GM19328 (cell line): ENCODE results near the gene NTSR1.
"Not testable (repeated sequence)": the region's sequence is repeated elsewhere in the genome, so short reads cannot be mapped to it uniquely, and the experiment has no call there.

ENCODE experiments used
- ATAC-seq: cut with Tn5 transposase; IDR thresholded peaks from one replicate; pipeline ENCODE4 v1.9.1; 2021; ENCODE audit warnings: mild to moderate bottlenecking, moderate library complexity; ENCODE audit not compliant: unreplicated experiment

Gene NTSR1

DNA sequence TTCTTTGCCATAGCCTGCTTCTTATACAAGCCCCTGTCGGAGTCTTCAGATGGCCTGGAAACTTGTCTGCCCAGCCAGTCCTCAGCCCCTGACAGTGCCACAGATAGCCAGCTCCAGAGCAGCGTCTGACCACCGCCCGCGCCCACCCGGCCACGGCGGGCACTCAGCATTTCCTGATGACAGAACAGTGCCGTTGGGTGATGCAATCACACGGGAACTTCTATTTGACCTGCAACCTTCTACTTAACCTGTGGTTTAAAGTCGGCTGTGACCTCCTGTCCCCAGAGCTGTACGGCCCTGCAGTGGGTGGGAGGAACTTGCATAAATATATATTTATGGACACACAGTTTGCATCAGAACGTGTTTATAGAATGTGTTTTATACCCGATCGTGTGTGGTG, 36.9 kb upstream of the NTSR1 start:
- ATAC-seq: no peak

GRCh38 chr20:62674370-62674769, 34.3 kb upstream of the NTSR1 start:
- no peak for ATAC-seq

GRCh38 chr20:62675156-62675876, 33.3 kb upstream of the NTSR1 start:
- no peak for ATAC-seq

- ATAC-seq: no peak
Measured at GRCh38 chr20:62675877-62676260, 32.8 kb upstream of the NTSR1 start.

GRCh38 chr20:62676976-62677375, 31.7 kb upstream of the NTSR1 start:
- ATAC-seq: no peak

DNA sequence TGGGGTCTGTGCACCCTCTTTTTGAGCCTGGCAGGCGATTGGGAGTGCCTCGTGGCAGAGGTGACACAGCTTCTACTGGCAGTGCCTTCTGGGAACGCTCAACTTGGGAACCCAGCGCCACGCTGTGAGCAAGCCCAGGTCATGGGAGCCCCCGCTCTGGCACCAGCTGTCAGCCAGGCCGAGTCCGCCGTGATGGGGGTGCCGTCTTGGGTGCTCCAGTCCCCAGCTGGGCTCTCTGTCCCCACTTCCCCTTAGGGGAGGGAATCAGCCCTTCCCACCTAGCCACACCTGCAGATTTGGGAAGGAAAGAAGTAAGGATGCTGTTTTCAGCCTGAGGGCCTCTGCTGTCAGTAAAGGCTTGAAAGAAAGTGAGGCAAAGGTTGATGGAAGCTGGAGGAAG, 31.0 kb upstream of the NTSR1 start:
- no peak for ATAC-seq

DNA sequence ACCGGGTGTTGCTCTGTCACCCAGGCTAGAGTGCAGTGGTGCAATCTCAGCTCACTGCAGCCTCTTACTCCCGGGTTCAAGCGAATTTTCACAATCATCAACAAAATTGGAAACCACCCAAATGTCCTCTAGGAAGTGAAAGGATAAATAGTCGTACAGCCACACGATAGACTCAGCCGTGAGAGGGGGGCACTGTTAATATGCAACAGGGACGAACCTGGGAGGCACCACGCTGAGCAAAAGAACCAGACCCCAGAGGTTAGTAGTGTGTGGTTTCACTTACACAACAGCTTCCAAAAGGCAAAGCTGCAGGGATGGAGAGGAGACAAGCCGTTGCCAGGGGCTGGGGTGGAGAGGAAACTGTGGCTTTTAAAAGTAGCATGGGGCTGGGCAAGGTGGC, 30.1 kb upstream of the NTSR1 start:
- ATAC-seq: no peak

DNA sequence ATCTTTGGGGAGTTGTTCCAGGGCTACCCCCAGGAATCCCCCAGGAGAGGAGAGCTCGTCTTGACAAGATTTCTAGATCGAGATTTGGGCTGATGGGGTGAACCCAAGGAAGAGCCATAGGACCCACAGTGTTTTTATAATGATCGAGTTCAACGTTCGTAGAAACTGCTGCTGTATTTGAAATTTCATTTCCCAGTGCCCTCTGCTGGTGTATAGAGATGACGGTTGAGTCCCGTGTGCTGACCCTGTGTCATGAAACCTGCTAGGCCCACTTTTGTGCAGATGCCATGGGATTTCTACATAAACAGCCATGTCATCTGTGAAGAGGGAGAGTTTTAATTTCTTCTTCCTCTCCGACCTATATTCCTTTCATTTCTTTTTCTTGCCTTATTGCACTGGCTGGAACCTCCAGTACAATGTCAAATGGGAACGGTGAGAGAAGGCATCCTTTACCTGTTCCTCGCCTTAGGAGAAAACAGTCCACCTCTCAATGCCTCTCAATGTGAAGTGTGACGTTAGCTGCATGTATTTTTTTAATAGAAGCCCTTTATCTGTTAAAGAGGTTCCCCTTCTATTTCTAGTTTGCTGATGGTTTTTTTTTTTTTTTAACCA, 28.6 kb upstream of the NTSR1 start:
- no peak for ATAC-seq

- ATAC-seq: no peak
Measured at GRCh38 chr20:62682912-62683517, 25.6 kb upstream of the NTSR1 start.

DNA sequence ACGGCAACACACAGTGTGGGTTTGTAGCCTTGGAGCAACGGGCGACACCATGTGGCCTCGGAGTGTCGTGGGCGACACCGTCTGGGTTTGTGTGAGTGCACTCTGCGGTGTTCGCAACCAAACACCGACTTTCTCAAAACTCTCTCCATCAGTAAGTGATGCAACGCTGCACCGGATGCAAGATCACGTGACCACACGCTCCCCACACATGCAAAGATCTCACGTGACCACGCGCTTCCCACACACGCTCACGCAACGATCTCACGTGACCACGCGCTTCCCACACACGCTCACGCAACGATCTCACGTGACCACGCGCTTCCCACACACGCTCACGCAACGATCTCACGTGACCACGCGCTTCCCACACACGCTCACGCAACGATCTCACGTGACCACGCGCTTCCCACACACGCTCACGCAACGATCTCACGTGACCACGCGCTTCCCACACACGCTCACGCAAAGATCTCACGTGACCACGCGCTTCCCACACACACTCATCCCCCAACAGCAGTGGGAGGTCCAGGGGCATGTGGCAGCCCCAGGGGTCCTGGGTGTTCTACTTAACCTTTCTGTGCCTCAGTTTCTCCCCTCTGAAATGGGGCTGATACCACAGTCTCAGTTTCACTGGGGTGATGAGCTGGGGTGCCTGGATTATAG, 24.8 kb upstream of the NTSR1 start:
- ATAC-seq: not testable (repeated sequence)

- ATAC-seq: no peak
Measured at GRCh38 chr20:62684981-62685380, 23.7 kb upstream of the NTSR1 start.

GRCh38 chr20:62685781-62686555, 22.7 kb upstream of the NTSR1 start:
- ATAC-seq: no peak

DNA sequence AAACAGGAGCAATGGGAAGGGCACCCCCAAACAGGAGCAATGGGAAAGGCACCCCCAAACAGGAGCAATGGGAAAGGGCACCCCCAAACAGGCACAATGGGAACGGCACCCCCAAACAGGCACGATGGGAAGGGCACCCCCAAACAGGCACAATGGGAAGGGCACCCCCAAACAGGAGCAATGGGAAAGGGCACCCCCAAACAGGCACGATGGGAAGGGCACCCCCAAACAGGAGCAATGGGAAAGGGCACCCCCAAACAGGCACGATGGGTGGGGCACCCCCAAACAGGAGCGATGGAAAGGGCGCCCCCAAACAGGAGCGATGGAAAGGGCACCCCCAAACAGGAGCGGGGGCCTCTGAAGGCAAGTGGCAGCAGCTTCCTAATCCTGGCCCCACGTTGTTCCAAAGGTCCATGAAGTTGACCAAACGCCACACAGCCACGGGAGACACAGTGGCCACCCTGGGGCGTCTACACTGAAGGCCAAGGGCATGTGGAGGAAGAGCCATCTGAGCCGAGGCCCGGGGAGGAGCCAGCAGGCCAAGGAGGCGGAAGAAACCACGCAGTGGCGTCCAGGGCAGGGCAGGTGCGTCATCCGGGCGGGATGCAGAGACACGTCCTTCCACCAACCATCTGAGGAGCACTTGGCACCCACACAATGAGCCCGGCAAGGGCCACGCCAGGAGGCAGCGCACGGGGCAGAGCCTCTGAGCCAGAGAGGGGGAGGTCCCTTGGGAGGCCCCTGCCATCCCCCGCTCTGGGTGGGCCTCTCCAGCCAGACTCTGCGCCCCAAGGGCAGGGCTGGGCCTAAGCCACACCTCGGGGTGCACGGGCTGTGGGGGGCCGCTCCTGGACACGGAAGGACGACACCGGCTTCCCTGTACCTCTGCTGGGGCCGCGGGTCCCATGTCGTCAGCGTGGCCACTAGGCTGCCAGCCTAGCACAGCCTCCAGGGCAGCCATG, 21.5 kb upstream of the NTSR1 start:
- no peak for ATAC-seq

- ATAC-seq: no peak
Measured at GRCh38 chr20:62688083-62688482, 20.6 kb upstream of the NTSR1 start.

- no peak for ATAC-seq
Measured at GRCh38 chr20:62688855-62689460, 19.7 kb upstream of the NTSR1 start.

DNA sequence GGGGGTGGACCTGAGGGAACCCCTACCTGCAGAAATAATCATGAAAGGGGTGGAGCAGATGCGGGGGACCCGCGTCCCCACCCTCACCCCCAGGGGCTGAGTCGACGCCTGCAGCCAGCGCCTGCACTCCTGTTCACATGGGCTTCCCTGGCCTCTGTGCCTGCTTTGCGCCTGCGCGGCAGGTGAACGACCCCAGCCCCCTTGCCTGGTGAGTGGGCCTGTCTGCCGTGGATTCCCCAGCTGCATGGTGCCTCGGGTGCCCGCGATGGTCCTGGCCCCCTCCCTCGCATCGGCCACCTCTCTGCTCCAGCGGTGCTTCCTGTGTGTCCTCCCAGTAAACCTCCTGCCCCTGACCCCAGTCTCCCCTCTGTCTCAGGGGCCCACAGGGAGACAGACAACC, 18.8 kb upstream of the NTSR1 start:
- no peak for ATAC-seq

DNA sequence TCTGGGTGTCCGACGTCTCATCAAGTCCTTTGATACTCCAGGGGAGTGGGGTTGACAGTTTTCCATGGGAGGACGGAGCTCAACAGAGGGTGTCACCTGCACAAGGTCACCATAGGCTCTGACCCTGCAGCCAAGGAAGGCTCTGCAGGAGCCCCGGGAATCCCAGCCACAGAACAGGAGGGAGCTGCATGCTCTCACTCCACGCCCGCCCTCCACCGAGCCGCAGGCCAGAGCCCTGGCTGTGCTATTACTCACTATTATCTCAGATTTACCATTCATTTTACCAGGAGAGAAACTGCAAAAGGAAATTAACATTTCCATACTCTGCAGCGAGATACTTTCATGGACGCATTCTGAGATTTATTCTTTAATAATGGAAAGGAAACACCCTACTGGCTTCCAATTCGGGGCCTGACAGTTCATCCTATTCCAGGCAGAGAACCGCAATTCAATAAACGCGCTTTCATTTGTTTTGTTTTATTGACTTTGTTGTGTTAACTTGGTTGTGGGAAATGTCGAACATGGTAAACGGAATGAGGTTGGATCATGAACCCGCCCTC, 18.3 kb upstream of the NTSR1 start:
- no peak for ATAC-seq

DNA sequence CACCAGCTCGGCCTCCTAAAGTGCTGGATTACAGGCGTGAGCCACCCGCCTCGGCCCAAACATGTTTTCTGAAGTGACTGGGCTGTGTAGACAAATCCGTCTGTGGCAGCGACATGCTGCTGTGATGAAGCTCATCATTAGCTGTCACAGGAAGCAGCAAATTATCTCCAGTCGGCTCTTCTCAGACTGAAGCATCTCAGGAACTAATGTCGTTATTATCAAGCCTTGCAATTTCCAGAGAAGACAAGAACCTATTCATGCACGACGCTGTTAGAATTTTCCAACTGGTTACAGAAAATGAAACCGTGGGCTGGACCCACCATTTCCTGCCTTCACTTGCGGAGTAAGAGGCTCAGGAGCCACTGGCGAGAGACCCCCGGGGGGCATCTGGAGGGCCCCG, 17.1 kb upstream of the NTSR1 start:
- ATAC-seq: no peak

GRCh38 chr20:62692176-62692575, 16.5 kb upstream of the NTSR1 start:
- no peak for ATAC-seq
